ENCODE results near the gene NRG2.

NRG2 gene

GRCh38 chr5:139808481-139809330, 234.4 kb downstream of the NRG2 start:
- no peak for FAIRE-seq

GRCh38 chr5:139807647-139808030, 235.5 kb downstream of the NRG2 start:
- no peak for FAIRE-seq

GRCh38 chr5:139806726-139807646, 236.1 kb downstream of the NRG2 start:
- no peak for FAIRE-seq

- FAIRE-seq: no peak
Observed at GRCh38 chr5:139806111-139806510, 237.0 kb downstream of the NRG2 start.

GRCh38 chr5:139805545-139805944, 237.6 kb downstream of the NRG2 start:
- no peak for FAIRE-seq

GRCh38 chr5:139804800-139805397, 238.2 kb downstream of the NRG2 start:
- FAIRE-seq: no peak

GRCh38 chr5:139803978-139804377, 239.1 kb downstream of the NRG2 start:
- no peak for FAIRE-seq

GRCh38 chr5:139799359-139799758, 243.7 kb downstream of the NRG2 start:
- no peak for FAIRE-seq

- no peak for FAIRE-seq
Observed at GRCh38 chr5:139798883-139799282, 244.2 kb downstream of the NRG2 start.

GRCh38 chr5:139797856-139798510, 245.1 kb downstream of the NRG2 start:
- no peak for FAIRE-seq

GRCh38 chr5:139797335-139797734, 245.8 kb downstream of the NRG2 start:
- FAIRE-seq: no peak
